ENCODE results near the gene ZBTB2.
"Not testable (repeated sequence)": the region's sequence is repeated elsewhere in the genome, so short reads cannot be mapped to it uniquely, and the experiment has no call there.

ZBTB2 gene

GRCh38 chr6:151400473-151400872 is 9.1 kb upstream of the ZBTB2 start:
- FAIRE-seq: no peak

DNA sequence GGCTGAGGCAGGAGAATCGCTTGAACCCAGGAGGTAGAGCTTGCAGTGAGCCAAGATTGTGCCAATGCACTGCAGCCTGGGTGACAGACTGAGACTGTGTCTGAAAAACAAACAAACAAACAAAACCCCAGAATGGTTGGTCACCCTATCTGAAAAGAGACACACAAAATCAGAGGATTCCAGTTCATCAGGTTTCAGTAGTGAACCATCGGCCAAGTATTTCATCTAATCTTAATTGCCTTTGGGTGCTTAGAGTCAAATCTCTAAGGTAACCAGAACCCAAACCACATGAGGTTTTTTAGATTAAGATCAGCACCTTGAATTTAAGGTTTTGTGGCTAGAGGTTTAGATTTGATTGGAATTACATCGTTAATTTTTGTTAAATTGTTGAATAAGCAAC is 8.3 kb upstream of the ZBTB2 start:
- no peak for FAIRE-seq

GRCh38 chr6:151393410-151393809 is 2.1 kb upstream of the ZBTB2 start:
- FAIRE-seq: no peak

DNA sequence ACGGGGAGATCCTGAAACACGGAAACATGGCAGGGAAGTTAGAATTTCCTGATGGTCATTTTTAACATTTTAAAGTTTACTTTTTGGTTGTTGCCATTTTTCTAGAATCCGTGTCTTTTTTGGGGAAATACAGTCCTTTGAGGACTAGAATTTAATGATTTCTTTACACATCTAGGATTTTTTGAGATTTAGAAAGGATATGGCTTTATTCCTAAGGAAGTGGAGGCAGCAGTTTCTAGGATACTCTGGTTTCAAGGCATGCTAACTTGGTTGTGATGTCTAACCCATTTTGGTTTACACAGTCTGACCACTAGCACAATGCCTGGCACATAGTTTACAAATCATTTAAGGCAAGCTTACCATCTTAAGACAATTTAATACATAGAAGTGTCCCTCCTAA is 1.1 kb upstream of the ZBTB2 start:
- FAIRE-seq: no peak

DNA sequence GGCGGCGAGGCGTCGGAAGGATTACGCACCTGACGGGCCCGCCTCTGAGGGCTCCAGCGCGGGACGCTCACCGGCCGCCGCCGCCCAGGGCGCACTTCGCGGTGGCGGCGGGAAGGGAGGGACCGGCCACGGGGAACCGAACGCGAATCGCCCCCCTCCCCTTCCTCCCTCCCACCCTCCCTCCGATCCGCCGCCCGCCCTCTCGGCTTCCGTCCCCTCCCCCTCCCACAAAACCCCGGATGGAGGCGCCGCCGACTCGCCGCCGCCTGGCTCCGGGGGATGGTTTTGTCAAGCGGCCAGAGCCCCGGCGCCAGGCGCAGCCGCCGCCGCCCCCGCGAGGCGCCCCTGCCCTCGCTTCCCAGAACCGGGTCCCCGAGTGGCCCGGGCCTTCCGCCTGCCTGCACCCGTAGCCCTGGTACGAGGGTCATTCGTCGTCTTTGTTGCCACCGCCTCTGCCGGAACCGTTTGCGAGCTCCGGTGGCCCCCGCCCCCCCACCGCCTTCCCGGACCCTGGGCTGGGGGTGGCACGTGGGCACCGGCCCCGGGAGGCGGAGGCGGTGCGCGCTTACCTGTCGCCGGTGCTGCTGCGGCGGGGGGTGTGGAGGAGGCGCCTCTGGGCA is 398 bp downstream of the ZBTB2 start:
- no peak for FAIRE-seq

GRCh38 chr6:151390276-151390850 is 996 bp downstream of the ZBTB2 start:
- no peak for FAIRE-seq

- no peak for FAIRE-seq
Measured at GRCh38 chr6:151389618-151390275, 1.6 kb downstream of the ZBTB2 start.

GRCh38 chr6:151388997-151389617 is 2.3 kb downstream of the ZBTB2 start:
- FAIRE-seq: peak; percentile 80

- FAIRE-seq: no peak
Measured at GRCh38 chr6:151388236-151388635, 3.1 kb downstream of the ZBTB2 start.

DNA sequence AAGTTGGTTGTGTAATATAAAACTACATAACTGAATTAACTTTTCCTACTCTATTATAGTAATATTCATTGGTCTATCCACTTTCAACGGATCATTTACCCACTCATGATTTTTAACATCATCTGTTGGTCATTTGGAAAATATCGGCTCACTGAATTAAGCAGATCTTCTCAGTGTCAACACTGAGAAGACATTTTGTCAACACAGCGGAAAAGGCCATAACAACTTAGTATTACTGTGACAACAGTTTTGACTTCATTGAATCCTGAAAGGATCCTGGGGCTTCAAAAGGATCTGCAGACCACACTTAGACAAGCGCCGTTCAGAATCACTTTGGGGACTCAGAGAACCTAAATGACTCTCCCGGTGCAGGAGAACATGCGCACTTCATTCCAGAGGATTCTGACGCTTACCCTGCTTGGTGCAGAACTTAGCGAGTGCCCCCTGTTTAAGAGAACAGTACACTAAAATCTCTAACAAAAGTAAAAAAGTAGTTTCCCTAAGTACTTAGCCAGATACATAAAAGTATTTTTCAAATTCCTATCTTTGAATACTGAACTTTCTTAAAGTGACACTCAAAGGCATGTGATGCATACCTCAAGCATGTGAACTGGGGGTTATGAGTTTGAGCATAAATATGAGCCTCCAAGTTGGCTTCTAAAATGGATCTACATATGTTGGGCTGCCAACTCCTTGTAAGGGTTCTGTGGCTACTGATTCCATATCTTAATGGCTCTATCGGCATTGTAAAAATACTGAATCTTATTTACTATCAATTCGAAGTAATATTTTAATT is 4.0 kb downstream of the ZBTB2 start:
- FAIRE-seq: no peak

GRCh38 chr6:151385177-151385576 is 6.2 kb downstream of the ZBTB2 start:
- FAIRE-seq: no peak

GRCh38 chr6:151384151-151384550 is 7.2 kb downstream of the ZBTB2 start:
- no peak for FAIRE-seq

DNA sequence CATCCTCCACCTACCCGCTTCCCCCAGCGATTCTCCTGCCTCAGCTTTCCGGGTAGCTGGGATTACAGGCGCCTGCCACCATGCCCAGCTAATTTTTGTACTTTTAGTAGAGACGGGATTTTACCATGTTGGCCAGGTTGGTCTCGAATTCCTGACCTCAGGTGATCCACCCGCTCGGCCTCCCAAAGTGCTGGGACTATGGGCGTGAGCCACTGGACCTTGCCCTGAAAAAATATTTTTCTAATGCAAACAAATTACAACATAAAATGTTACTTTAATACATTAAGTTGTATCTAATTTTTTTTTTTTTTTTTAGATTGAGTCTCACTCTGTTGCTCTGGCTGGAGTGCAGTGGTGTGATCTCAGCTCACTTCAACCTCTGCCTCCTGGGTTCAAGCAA is 8.7 kb downstream of the ZBTB2 start:
- FAIRE-seq: not testable (repeated sequence)

DNA sequence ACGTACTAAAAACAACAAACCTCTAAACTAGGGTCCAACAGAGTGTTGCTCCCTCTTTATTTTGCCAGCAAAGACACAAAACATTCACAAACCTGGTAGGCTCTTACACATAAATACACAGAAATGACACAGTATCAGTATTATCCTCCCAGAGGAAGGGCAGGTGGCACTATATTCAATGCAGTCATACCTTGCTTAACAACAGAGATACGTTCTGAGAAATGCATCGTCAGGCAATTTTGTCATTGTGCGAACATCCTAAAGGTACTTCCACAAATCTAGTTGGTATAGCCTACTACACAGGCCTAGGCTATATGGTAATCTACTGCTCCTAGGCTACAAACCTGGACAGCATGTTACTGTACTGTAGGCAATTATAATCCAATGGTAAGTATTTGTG is 9.6 kb downstream of the ZBTB2 start:
- FAIRE-seq: no peak

DNA sequence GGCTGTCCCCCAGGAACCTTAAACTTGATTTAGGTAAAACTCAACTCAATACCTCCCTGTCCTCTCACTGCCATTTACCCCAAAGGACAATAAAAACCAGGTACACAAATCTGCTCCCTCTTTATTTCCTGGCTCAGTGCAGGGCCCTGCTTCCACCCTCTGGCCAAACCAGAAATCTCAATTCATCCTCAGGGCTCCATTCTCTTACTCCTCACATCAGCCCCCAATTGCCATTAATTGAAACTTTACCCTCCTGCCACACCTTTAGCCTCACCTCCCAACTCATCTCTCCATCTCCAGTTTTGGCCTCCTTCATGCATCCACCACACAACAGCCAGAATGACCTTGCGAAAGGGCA is 10.5 kb downstream of the ZBTB2 start:
- no peak for FAIRE-seq

DNA sequence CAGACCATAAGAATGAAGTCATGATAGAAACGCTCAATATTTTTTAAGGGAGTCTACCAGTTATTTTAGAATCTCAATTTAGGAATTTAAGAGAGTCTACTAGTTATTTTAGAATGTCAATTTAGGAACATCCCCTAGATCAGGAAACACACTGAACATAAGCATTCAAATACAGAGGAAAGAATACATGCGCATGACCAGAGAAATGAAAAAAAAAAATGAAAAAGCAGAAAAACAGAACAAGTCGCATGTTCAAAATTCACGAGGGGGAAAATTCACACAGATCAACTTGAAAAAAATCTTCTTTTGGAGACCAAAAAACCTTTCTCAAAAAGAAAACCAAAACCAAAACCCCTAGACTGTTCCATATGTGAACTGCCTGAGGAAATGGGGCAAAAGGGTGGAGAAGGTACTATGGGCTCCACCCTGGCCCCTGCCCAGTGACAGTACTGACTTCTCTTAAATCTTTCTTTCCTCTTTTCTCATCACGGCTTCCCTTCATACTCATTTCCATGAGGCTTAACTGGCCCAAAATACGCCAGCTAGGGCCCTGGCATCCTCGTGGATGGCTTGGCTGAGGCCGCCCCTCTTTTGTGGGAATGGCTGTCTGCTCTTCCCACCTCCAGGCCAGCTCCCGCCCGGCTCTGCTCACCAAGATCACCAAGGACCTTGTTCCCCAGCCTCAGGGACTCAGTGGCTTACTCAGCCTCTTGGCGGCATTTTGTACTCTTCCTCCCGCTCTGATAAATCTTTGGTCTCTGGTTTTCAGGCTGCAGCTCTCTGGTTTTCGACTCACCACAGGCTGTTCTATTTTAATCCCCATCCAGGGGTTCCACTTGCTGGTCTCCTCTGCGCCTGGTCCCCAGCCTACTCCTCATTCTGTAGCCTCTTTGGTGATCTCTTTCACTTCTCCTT is 11.2 kb downstream of the ZBTB2 start:
- FAIRE-seq: no peak

DNA sequence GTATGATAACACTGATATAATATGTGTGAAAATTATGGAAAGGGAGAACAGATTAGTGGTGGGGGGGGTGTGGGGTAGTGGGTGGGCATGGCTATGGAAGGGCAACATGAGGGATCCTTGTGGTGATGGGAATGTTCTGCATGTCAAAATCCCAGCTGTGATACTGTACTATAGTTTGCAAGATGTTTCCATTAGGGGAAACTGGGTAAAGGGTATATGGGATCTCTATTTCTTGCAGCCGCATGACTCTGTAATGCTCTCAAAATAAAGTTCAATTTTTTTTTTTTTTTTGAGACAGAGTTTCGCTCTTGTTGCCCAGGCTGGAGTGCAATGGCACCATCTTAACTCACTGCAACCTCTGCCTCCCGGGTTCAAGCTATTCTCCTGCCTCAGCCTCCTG is 14.3 kb downstream of the ZBTB2 start:
- no peak for FAIRE-seq

GRCh38 chr6:151376440-151376839 is 14.9 kb downstream of the ZBTB2 start:
- FAIRE-seq: no peak

GRCh38 chr6:151375833-151376232 is 15.5 kb downstream of the ZBTB2 start:
- no peak for FAIRE-seq

DNA sequence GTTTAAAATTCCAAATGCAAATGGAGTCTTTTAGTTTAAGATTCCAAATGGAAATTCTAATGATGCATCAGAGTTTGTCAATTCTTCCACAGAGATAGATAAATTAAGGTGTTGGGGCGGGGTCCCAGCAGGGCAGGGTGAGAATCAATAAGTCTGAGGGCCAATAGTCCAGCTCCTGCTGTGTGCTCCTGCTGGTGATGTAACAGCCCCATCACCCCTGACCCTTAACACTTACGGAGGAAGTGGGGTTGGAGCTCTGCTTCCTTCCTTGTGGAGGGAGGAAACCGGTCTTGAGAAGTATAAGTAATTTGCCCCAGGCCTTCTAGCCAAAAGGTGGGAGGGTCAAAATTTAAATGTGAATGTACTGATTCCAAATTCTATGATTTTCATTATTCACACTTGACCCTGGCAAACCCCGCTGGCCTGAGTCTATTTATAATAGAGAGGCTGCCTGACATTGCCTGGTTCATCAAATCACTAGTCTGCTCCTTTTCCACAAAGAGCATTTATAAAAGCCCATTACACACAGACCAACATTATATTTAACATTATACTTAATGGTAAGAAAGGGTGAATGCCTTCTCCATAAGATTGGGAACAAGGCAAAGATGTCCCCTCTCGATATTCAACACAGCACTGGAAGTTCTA is 17.2 kb downstream of the ZBTB2 start:
- no peak for FAIRE-seq

GRCh38 chr6:151372164-151372563 is 19.2 kb downstream of the ZBTB2 start:
- FAIRE-seq: no peak

All from endometrium (tissue), 2 donors.